Ovary (tissue), 9 donors: Measurements from ENCODE around the gene LYSMD4. TPM values are rescaled to one million over a fixed set of nuclear protein-coding genes. Genes with fewer than 3 reads are reported as not detected.

Experiments used
- DNase-seq, 5 donors: peaks; one replicate each; pipeline ENCODE4 v3.0.0-alpha.2; 2019 to 2020
- H3K27ac ChIP-seq, 2 donors: fragments of 200-600 bp; one replicate each; pipeline versions ENCODE4 v1.5.1 to v1.8.0; 2019 to 2022
- H3K27me3 ChIP-seq: fragments of 200-600 bp; one replicate; pipeline ENCODE4 v1.8.0; 2022
- H3K36me3 ChIP-seq: fragments of 200-600 bp; sonication (generic); one replicate; pipeline ENCODE4 v1.5.1; 2019
- H3K4me1 ChIP-seq: one replicate; pipeline ENCODE4 v1.8.1; 2013; ENCODE audit warnings: mild to moderate bottlenecking, moderate library complexity; ENCODE audit not compliant: insufficient read depth
- H3K4me3 ChIP-seq: fragments of 200-600 bp; sonication (generic); one replicate; pipeline ENCODE4 v1.5.1; 2017
- H3K9me3 ChIP-seq, 2 donors: fragments of 200-600 bp in 1 of 2; sonication (generic) in 1 of 2; one replicate each; pipeline versions ENCODE4 v1.5.1 to v1.8.1; 2013 to 2019; ENCODE audit warnings: mild to moderate bottlenecking in 1 of 2, moderate library complexity in 1 of 2
- CTCF ChIP-seq, 3 donors: fragments of 450-650 bp in 2 of 3; fragments of 200-600 bp in 1 of 3; IDR thresholded peaks; one replicate each; pipeline versions ENCODE4 v1.5.1 to v1.8.0; 2016 to 2022; ENCODE audit warnings: antibody characterized with exemption in 3 of 3, mild to moderate bottlenecking in 1 of 3
- EP300 ChIP-seq: sonication (generic); formaldehyde crosslinking; IDR thresholded peaks from one replicate; pipeline ENCODE4 v1.6.1; 2017; ENCODE audit warnings: antibody characterized with exemption
- POLR2A ChIP-seq: fragments of 450-650 bp; IDR thresholded peaks from one replicate; pipeline ENCODE4 v1.6.1; 2017; ENCODE audit warnings: antibody characterized with exemption, mild to moderate bottlenecking, moderate library complexity
- WGBS, 3 donors: extraction: QIAGEN DNeasy Blood & Tissue Kit in 1 of 3; methylation state at CpG; one replicate each; pipeline versions ENCODE4 v1.1.5 to v1.1.7; 2013 to 2017; 5-methylcytosine and 5-hydroxymethylcytosine counted together
- intact Hi-C, 4 donors: fragments of 100-400 bp; cut with DNase I; formaldehyde crosslinking; loops; one replicate each; pipeline versions ENCODE4 v1.11.0 to v1.15.1; 2022 to 2023
- polyA plus RNA-seq, 2 donors: library from polyadenylated mRNA; stranded (reverse); fragments of 200-250 nt in 1 of 2; fragments of 350-450 nt in 1 of 2; fragmentation: Illumina TruSeq in 1 of 2; extraction: RNeasy Lipid Tissue Mini Kit (QIAGEN cat#74804) in 1 of 2; gene quantifications; one replicate each; pipeline ENCODE4 v1.2.3, GENCODE V29; 2013 to 2014
- total RNA-seq, 7 donors: library from RNA; depleted of rRNA in 2 of 7; stranded (reverse); fragments of >200 nt in 2 of 7; fragmentation: NEBNext Ultra II Directional in 3 of 7; extraction: Animal tissue kit (Norgen Biotek cat#: 25700) in 3 of 7; gene quantifications; one replicate each; pipeline versions ENCODE4 v1.1.0 to v1.2.4, GENCODE V29; 2016 to 2023
- donor health status: DM: no; HTN: no; CAD: no; lungs with moderate emphysema.
- donor health status: DM: no; HTN: no; CAD: no.
- donor health status: Bipolar disorder and iron deficiency.
- donor health status: DM: yes; HTN: yes; CAD: no.
- donor health status: DM: no; HTN: no; CAD: no.
- donor health status: DM: yes; HTN: yes; CAD: no.

LYSMD4 gene
- total and polyA plus RNA-seq, 9 donors: 4.9 to 12.9 (median 10.1) TPM

- no peak for DNase-seq
- Histone ChIP-seq H3K36me3 (no peaks in the 10 kb centered on the region), H3K27me3 (no peaks in the 10 kb centered on the region), H3K9me3 (no peaks in the 10 kb centered on the region), H3K27ac (no peak overlapping the region), H3K4me1 (peaks cover 4% of the 10 kb centered on the region), H3K4me3 (no peak overlapping the region)
- intact Hi-C loops: loop anchor here in 2 of 4 donors (10.0 kb wide), 2 partner anchors 434 to 454 kb away; no protein-coding TSS in a partner anchor
- TF ChIP-seq EP300 (no peak), POLR2A (no peak), CTCF (IDR thresholded peaks at IDR 0.05) (no peak)
- 80 to 85% (median 83%) methylated on average over 6 of the region's 6 CpGs for WGBS, 3 donors
These were observed 4.3 kb downstream of the LYSMD4 start for GRCh38 chr15:99728916-99729315.

- Histone ChIP-seq H3K27ac (no peak overlapping the region), H3K36me3 (no peaks in the 10 kb centered on the region), H3K27me3 (no peaks in the 10 kb centered on the region), H3K4me1 (peaks cover 4% of the 10 kb centered on the region), H3K9me3 (no peaks in the 10 kb centered on the region), H3K4me3 (no peak overlapping the region)
- TF ChIP-seq EP300: no peak
- 78 to 84% (median 82%) methylated on average over 7 of the region's 7 CpGs for WGBS, 3 donors
- no peak for DNase-seq
- intact Hi-C loops: loop anchor here in 2 of 4 donors (10.0 kb wide), 2 partner anchors 433 to 453 kb away; no protein-coding TSS in a partner anchor
These were observed 5.5 kb downstream of the LYSMD4 start for GRCh38 chr15:99727733-99728132.

- Histone ChIP-seq H3K27me3 (no peaks in the 10 kb centered on the region), H3K4me1 (peaks cover 4% of the 10 kb centered on the region), H3K27ac (no peak overlapping the region), H3K36me3 (no peaks in the 10 kb centered on the region), H3K4me3 (no peak overlapping the region), H3K9me3 (no peaks in the 10 kb centered on the region)
- no peak for DNase-seq
- intact Hi-C loops: loop anchor here in 2 of 4 donors (10.0 kb wide), 2 partner anchors 433 to 453 kb away; no protein-coding TSS in a partner anchor
- WGBS, 3 donors: 83 to 96% (median 92%) methylated on average over 1 of the region's 1 CpG
- TF ChIP-seq POLR2A (no peak), CTCF (IDR thresholded peaks at IDR 0.05) (no peak), EP300 (no peak)
These were observed 5.9 kb downstream of the LYSMD4 start for GRCh38 chr15:99727330-99727729.

- no peaks in the 10 kb centered on the region for H3K9me3 ChIP-seq
- H3K4me1 ChIP-seq: peaks cover 2% of the 10 kb centered on the region
- WGBS, 3 donors: 82 to 92% (median 86%) methylated on average over 7 of the region's 7 CpGs
- no peak overlapping the region for H3K4me3 ChIP-seq
- no peaks in the 10 kb centered on the region for H3K27me3 ChIP-seq
- intact Hi-C loops: loop anchor here in 2 of 4 donors (10.0 kb wide), 2 partner anchors 432 to 452 kb away; no protein-coding TSS in a partner anchor
- no peak for TF ChIP-seq POLR2A
- TF ChIP-seq EP300: no peak
- no peak for TF ChIP-seq CTCF (IDR thresholded peaks at IDR 0.05)
- no peaks in the 10 kb centered on the region for H3K36me3 ChIP-seq
- DNase-seq: no peak
- H3K27ac ChIP-seq: no peak overlapping the region
These were observed 6.9 kb downstream of the LYSMD4 start for GRCh38 chr15:99726333-99726732.

GRCh38 chr15:99722406-99722805, 10.8 kb downstream of the LYSMD4 start:
- Histone ChIP-seq H3K27me3 (no peaks in the 10 kb centered on the region), H3K9me3 (no peaks in the 10 kb centered on the region), H3K4me1 (no peaks in the 10 kb centered on the region), H3K4me3 (no peak overlapping the region), H3K27ac (no peak overlapping the region), H3K36me3 (no peaks in the 10 kb centered on the region)
- 89 to 97% (median 96%) methylated on average over 3 of the region's 3 CpGs for WGBS, 3 donors
- intact Hi-C loops: loop anchor here in 2 of 4 donors (10.0 kb wide), 2 partner anchors 428 to 448 kb away; no protein-coding TSS in a partner anchor
- no peak for DNase-seq
- TF ChIP-seq POLR2A (no peak), EP300 (no peak), CTCF (IDR thresholded peaks at IDR 0.05) (no peak)
